Heart right ventricle (tissue), 16 donors: ENCODE results near the gene FBN1. TPM values are rescaled to one million over a fixed set of nuclear protein-coding genes. Genes with fewer than 3 reads are reported as not detected.
A peak's percentile ranks its signal among the peaks of the same experiment; 100 is the strongest.

Source experiments
- ATAC-seq, 8 donors: fragments of 200-7000 bp; cut with Tn5 transposase; one replicate each; pipeline ENCODE4 v1.9.1; 2020; ENCODE audit warnings: mild to moderate bottlenecking in 8 of 8, moderate library complexity in 8 of 8, moderate number of reproducible peaks in 1 of 8
- DNase-seq, 2 donors: peaks; one replicate each; pipeline ENCODE4 v3.0.0-alpha.2; 2020
- H3K27ac ChIP-seq, 10 donors: fragments of 200-600 bp; sonication (generic) in 2 of 10; one replicate each; pipeline versions ENCODE4 v1.5.0 to v1.8.0; 2020 to 2022; ENCODE audit warnings: mild to moderate bottlenecking in 3 of 10
- H3K27me3 ChIP-seq, 7 donors: fragments of 200-600 bp; one replicate each; pipeline ENCODE4 v1.8.0; 2021 to 2022; ENCODE audit warnings: mild to moderate bottlenecking in 2 of 7
- H3K36me3 ChIP-seq, 9 donors: fragments of 200-600 bp; sonication (generic) in 1 of 9; one replicate each; pipeline versions ENCODE4 v1.5.0 to v1.8.0; 2020 to 2022; ENCODE audit warnings: mild to moderate bottlenecking in 2 of 9
- H3K4me1 ChIP-seq, 9 donors: fragments of 200-600 bp; sonication (generic) in 1 of 9; one replicate each; pipeline versions ENCODE4 v1.5.0 to v1.8.0; 2020 to 2022; ENCODE audit warnings: mild to moderate bottlenecking in 4 of 9
- H3K4me3 ChIP-seq, 10 donors: fragments of 200-600 bp; sonication (generic) in 2 of 10; one replicate each; pipeline versions ENCODE4 v1.5.0 to v1.8.0; 2020 to 2022; ENCODE audit warnings: mild to moderate bottlenecking in 7 of 10, moderate library complexity in 2 of 10
- H3K9me3 ChIP-seq, 11 donors: fragments of 200-600 bp in 10 of 11; sonication (generic) in 2 of 11; one replicate each; pipeline versions ENCODE4 v1.5.0 to v1.8.0; 2013 to 2022; ENCODE audit warnings: mild to moderate bottlenecking in 2 of 11, control low read depth in 1 of 11, moderate library complexity in 1 of 11
- CTCF ChIP-seq, 9 donors: fragments of 200-600 bp; sonication (generic) in 2 of 9; IDR thresholded peaks; one replicate each; pipeline versions ENCODE4 v1.5.0 to v1.8.0; 2021 to 2022; ENCODE audit warnings: antibody characterized with exemption in 9 of 9, mild to moderate bottlenecking in 5 of 9, moderate library complexity in 1 of 9
- WGBS, 2 donors: extraction: QIAGEN DNeasy Blood & Tissue Kit; methylation state at CpG; one replicate each; pipeline ENCODE4 v1.1.7; 2013; ENCODE audit warnings: inconsistent platforms in 1 of 2; 5-methylcytosine and 5-hydroxymethylcytosine counted together
- intact Hi-C, 10 donors: fragments of 100-400 bp; cut with DNase I; formaldehyde crosslinking; loops; one replicate each; pipeline versions ENCODE4 v1.11.1 to v1.14.2; 2022
- polyA plus RNA-seq, 2 donors: library from polyadenylated mRNA; stranded (reverse); fragments of 200-250 nt; gene quantifications; one replicate each; pipeline ENCODE4 v1.2.3, GENCODE V29; 2013
- total RNA-seq, 10 donors: library from RNA; stranded (reverse); fragmentation: NEBNext Ultra II Directional in 3 of 10; extraction: Animal tissue kit (Norgen Biotek cat#: 25700) in 3 of 10; gene quantifications; one replicate each; pipeline versions ENCODE4 v1.2.1 to v1.2.4, GENCODE V29; 2021 to 2023
- donor health status: Arrhythmogenic right ventricular cardiomyopathy.
- donor health status: ischemic (EF 13 %, LVEDD 7.1; RV severe dilation, severe dysfunction).
- donor health status: healthy with polysubstance abuse.
- donor health status: DM: no; HTN: yes; CAD: no.
- donor health status: DM: no; HTN: no; CAD: no.
- donor health status: ischemic (EF 25% LVEDD 6.9; RV normal size, moderate dysfunction).
- donor health status: ischemic (EF 25% LVEDD 5.7; RV mildly dilated, moderate dysfunction).
- donor health status: healthy.
- donor health status: DM: yes; HTN: yes; CAD: no.
- donor health status: Ischemic cardiomyopathy.
- donor health status: ischemic (EF 35%, LVEDD 5.7; RV mildly dilated, moderate dysfunction).
- donor health status: nonischemic (EF 11% LVEDD 7.7; RV severe dilation, severe dysfunction).
- donor health status: DM: yes; HTN: yes; CAD: no.
- donor health status: PGD.
- donor health status: ischemic (EF 29% LVEDD 5.4; RV normal size, mild dysfunction).
- donor health status: nonischemic (EF 23%, LVEDD 6.1; RV moderate dilation, normal function).

Gene FBN1
- total and polyA plus RNA-seq, 12 donors, result 7.0 to 116 (median 31.1) TPM

- Histone ChIP-seq H3K4me1 (no peaks in the 10 kb centered on the region), H3K9me3 (peaks cover 0 to 3% (median 0%) of the 10 kb centered on the region in 11 donors), H3K36me3 (no peaks in the 10 kb centered on the region), H3K27me3 (no peaks in the 10 kb centered on the region), H3K27ac (peak overlapping the region in 2 of 10 donors; percentile 2 to 32), H3K4me3 (no peak overlapping the region)
- ATAC-seq, result peak in 4 of 8 donors; percentile 68 to 81 (median 76)
- intact Hi-C loops, result loop anchor here in 1 of 10 donors (10.0 kb wide), 1 partner anchor 268 kb away; no protein-coding TSS in a partner anchor
- no peak for TF ChIP-seq CTCF (IDR thresholded peaks at IDR 0.05)
- DNase-seq, result no peak
- 50 to 53% methylated on average over 4 of the region's 4 CpGs for WGBS, 2 donors
Observed at GRCh38 chr15:48366584-48367312, 278.8 kb downstream of the FBN1 start.

- H3K36me3 ChIP-seq, result no peaks in the 10 kb centered on the region
- intact Hi-C loops, result loop anchor here in 1 of 10 donors (10.0 kb wide), 1 partner anchor 269 kb away; no protein-coding TSS in a partner anchor
- ATAC-seq (no peak), DNase-seq (no peak)
- H3K4me3 ChIP-seq, result no peak overlapping the region
- WGBS, 2 donors, result 96 to 100% methylated on average over 1 of the region's 1 CpG
- H3K27me3 ChIP-seq, result no peaks in the 10 kb centered on the region
- no peak overlapping the region for H3K27ac ChIP-seq
- H3K4me1 ChIP-seq, result no peaks in the 10 kb centered on the region
- no peak for TF ChIP-seq CTCF (IDR thresholded peaks at IDR 0.05)
- H3K9me3 ChIP-seq, result peaks cover 0 to 5% (median 0%) of the 10 kb centered on the region in 11 donors
Observed at GRCh38 chr15:48365575-48365974, 279.9 kb downstream of the FBN1 start.

GRCh38 chr15:48363474-48363873 lies 282.0 kb downstream of the FBN1 start:
- H3K4me1 ChIP-seq, result peaks cover 0 to 12% (median 2%) of the 10 kb centered on the region in 9 donors
- H3K27me3 ChIP-seq, result no peaks in the 10 kb centered on the region
- H3K36me3 ChIP-seq, result no peaks in the 10 kb centered on the region
- no peak overlapping the region for H3K4me3 ChIP-seq
- ATAC-seq, result no peak
- DNase-seq, result no peak
- intact Hi-C loops, result loop anchor here in 1 of 10 donors (10.0 kb wide), 1 partner anchor 271 kb away; no protein-coding TSS in a partner anchor
- TF ChIP-seq CTCF (IDR thresholded peaks at IDR 0.05), result no peak
- 65 to 66% methylated on average over 5 of the region's 5 CpGs for WGBS, 2 donors
- no peak overlapping the region for H3K27ac ChIP-seq
- peaks cover 0 to 5% (median 0%) of the 10 kb centered on the region in 11 donors for H3K9me3 ChIP-seq

- DNase-seq, result no peak
- WGBS, 2 donors, result 69 to 74% methylated on average over 2 of the region's 2 CpGs
- TF ChIP-seq CTCF (IDR thresholded peaks at IDR 0.05), result no peak
Observed at GRCh38 chr15:48361685-48362084, 283.8 kb downstream of the FBN1 start.

More at GRCh38 chr15:48361685-48362084, 283.8 kb downstream of the FBN1 start:
- intact Hi-C loops, result loop anchor here in 1 of 10 donors (10.0 kb wide), 1 partner anchor 273 kb away; no protein-coding TSS in a partner anchor
- Histone ChIP-seq H3K27ac (peak overlapping the region in 1 of 10 donors; percentile 33), H3K4me1 (peaks cover 0 to 16% (median 5%) of the 10 kb centered on the region in 9 donors), H3K36me3 (no peaks in the 10 kb centered on the region), H3K9me3 (peaks cover 0 to 5% (median 0%) of the 10 kb centered on the region in 11 donors), H3K4me3 (no peak overlapping the region), H3K27me3 (no peaks in the 10 kb centered on the region)
- no peak for ATAC-seq
